IMR-90 (cell line): Measurements from ENCODE around the gene OPCML. TPM values are rescaled to one million over a fixed set of nuclear protein-coding genes. Genes with fewer than 3 reads are reported as not detected.

ENCODE experiments used
- ATAC-seq: fragments of 200-7000 bp; cut with Tn5 transposase; 2 replicates; pipeline ENCODE4 v1.9.1; 2020; ENCODE audit warnings: low read depth, mild to moderate bottlenecking, moderate library complexity
- BruUV-seq: library from RNA; stranded (reverse); fragments of 400-500 nt; replicated peaks from 2 replicates; lab custom pipeline; 2021; lab: Mats Ljungman, UMichigan
- CTCF ChIA-PET: fragments of 300-600 bp; formaldehyde crosslinking; extraction: SDS; loops from one replicate; lab custom pipeline; 2021; ENCODE audit warnings: antibody characterized with exemption; lab: Yijun Ruan, JAX
- POLR2A ChIA-PET: fragments of 300-600 bp; sonication (Branson Sonifier 250); formaldehyde crosslinking; loops from one replicate; lab custom pipeline; 2022; ENCODE audit warnings: antibody characterized with exemption; ENCODE audit not compliant: unreplicated experiment; lab: Charles Lee
- DNase-seq: peaks from one replicate; pipeline ENCODE4 v3.0.0; 2013
- H2AFZ ChIP-seq: replicated peaks from 2 replicates; pipeline ENCODE3; 2013; ENCODE audit warnings: low read length, mild to moderate bottlenecking; ENCODE audit not compliant: poor library complexity
- H2AK5ac ChIP-seq: 2 replicates; pipeline ENCODE4 v1.6.1; 2013; ENCODE audit warnings: low read depth, low read length, inconsistent platforms
- H2AK9ac ChIP-seq: replicated peaks from 2 replicates; pipeline ENCODE3; 2013; ENCODE audit warnings: mild to moderate bottlenecking, low read depth, low read length, moderate library complexity; ENCODE audit not compliant: poor library complexity
- H2BK120ac ChIP-seq: 2 replicates; pipeline ENCODE4 v1.6.1; 2013; ENCODE audit warnings: low read depth, low read length, inconsistent platforms
- H2BK15ac ChIP-seq: 3 replicates; pipeline ENCODE4 v1.6.1; 2013; ENCODE audit warnings: low read depth, low read length, inconsistent platforms
- H2BK20ac ChIP-seq: 2 replicates; pipeline ENCODE4 v1.6.1; 2013; ENCODE audit warnings: low read depth, mild to moderate bottlenecking, inconsistent platforms, low read length, moderate library complexity
- H2BK5ac ChIP-seq: 2 replicates; pipeline ENCODE4 v1.6.1; 2013; ENCODE audit warnings: mild to moderate bottlenecking, low read depth, low read length, inconsistent platforms; ENCODE audit not compliant: poor library complexity, severe bottlenecking
- H3K14ac ChIP-seq: replicated peaks from 2 replicates; pipeline ENCODE4 v1.6.1; 2013; ENCODE audit warnings: low read depth, low read length, inconsistent platforms
- H3K18ac ChIP-seq: 2 replicates; pipeline ENCODE4 v1.6.1; 2013; ENCODE audit warnings: low read depth, low read length, control low read depth
- H3K23ac ChIP-seq: 2 replicates; pipeline ENCODE4 v1.6.1; 2013; ENCODE audit warnings: low read depth, low read length, inconsistent platforms
- H3K27ac ChIP-seq: 2 replicates; pipeline ENCODE4 v1.5.1; 2013; ENCODE audit warnings: mild to moderate bottlenecking, control low read depth, low read length; ENCODE audit not compliant: insufficient read depth
- H3K27me3 ChIP-seq: 2 replicates; pipeline ENCODE4 v1.6.1; 2013; ENCODE audit warnings: low read length; ENCODE audit not compliant: control insufficient read depth, insufficient read depth
- H3K36me3 ChIP-seq: 2 replicates; pipeline ENCODE4 v1.6.1; 2013; ENCODE audit warnings: low read length, mixed read lengths; ENCODE audit not compliant: control insufficient read depth, insufficient read depth
- H3K4ac ChIP-seq: 2 replicates; pipeline ENCODE4 v1.6.1; 2013; ENCODE audit warnings: low read depth, low read length, inconsistent platforms
- H3K4me1 ChIP-seq: 2 replicates; pipeline ENCODE4 v1.6.1; 2013; ENCODE audit warnings: low read length, mixed read lengths; ENCODE audit not compliant: control insufficient read depth, insufficient read depth
- H3K4me2 ChIP-seq: 2 replicates; pipeline ENCODE4 v1.6.1; 2013; ENCODE audit warnings: low read depth, mild to moderate bottlenecking, control low read depth, low read length, moderate library complexity
- H3K4me3 ChIP-seq: 2 replicates; pipeline ENCODE4 v1.5.1; 2013; ENCODE audit warnings: low read depth, mild to moderate bottlenecking, control low read depth, low read length, moderate library complexity; ENCODE audit not compliant: insufficient read depth
- H3K56ac ChIP-seq: 2 replicates; pipeline ENCODE4 v1.6.1; 2013; ENCODE audit warnings: low read length, inconsistent platforms; ENCODE audit not compliant: insufficient read depth; ENCODE audit errors: extremely low read depth
- H3K79me1 ChIP-seq, 2 experiments: 2 replicates each; pipeline ENCODE4 v1.6.1; 2013; ENCODE audit warnings: low read length in 2 of 2, inconsistent platforms in 1 of 2, low read depth in 1 of 2
- H3K9ac ChIP-seq: 2 replicates; pipeline ENCODE4 v1.6.1; 2013; ENCODE audit warnings: low read depth, low read length, control low read depth
- H3K9me1 ChIP-seq: 2 replicates; pipeline ENCODE4 v1.6.1; 2013; ENCODE audit warnings: low read length, inconsistent platforms; ENCODE audit not compliant: insufficient read depth
- H3K9me3 ChIP-seq: 2 replicates; pipeline ENCODE4 v1.6.1; 2013; ENCODE audit warnings: low read length; ENCODE audit not compliant: control insufficient read depth, insufficient read depth
- H4K20me1 ChIP-seq: 2 replicates; pipeline ENCODE4 v1.6.1; 2013; ENCODE audit warnings: low read length, inconsistent platforms; ENCODE audit not compliant: insufficient read depth
- H4K5ac ChIP-seq: 2 replicates; pipeline ENCODE4 v1.6.1; 2013; ENCODE audit warnings: mild to moderate bottlenecking, low read depth, low read length, control low read depth
- H4K8ac ChIP-seq, 2 experiments: 2 replicates each; pipeline ENCODE4 v1.6.1; 2013; ENCODE audit warnings: low read depth in 2 of 2, low read length in 2 of 2, control low read depth in 1 of 2, inconsistent platforms in 1 of 2
- H4K91ac ChIP-seq: 2 replicates; pipeline ENCODE4 v1.6.1; 2013; ENCODE audit warnings: low read depth, low read length, inconsistent platforms; ENCODE audit not compliant: insufficient read depth
- RFX5 ChIP-seq: IDR thresholded peaks from 2 replicates; pipeline ENCODE4 v1.8.0; 2012; ENCODE audit warnings: low read depth, mild to moderate bottlenecking, low read length, moderate library complexity
- WGBS, 2 experiments: methylation state at CpG; one replicate each; pipeline versions ENCODE4 v1.1.5 to v1.1.7; 2013; ENCODE audit warnings: missing lambda C conversion rate in 2 of 2; ENCODE audit not compliant: insufficient read length in 1 of 2; ENCODE audit errors: extremely low coverage in 2 of 2; 5-methylcytosine and 5-hydroxymethylcytosine counted together
- dilution Hi-C: fragments of 300-500 bp; cut with HindIII; formaldehyde crosslinking; loops from one replicate; pipeline ENCODE4 v1.14.3; 2018; ENCODE audit warnings: low sequenced_read_pairs; ENCODE audit not compliant: unreplicated experiment
- in situ Hi-C: fragments of 300-500 bp; cut with MboI; formaldehyde crosslinking; loops from 3 replicates; pipeline ENCODE4 v1.14.3; 2019; ENCODE audit warnings: low sequenced_read_pairs, inconsistent platforms, mixed read lengths
- intact Hi-C: fragments of 100-400 bp; cut with micrococcal nuclease; formaldehyde crosslinking; loops from 2 replicates; pipeline ENCODE4 v1.10.0; 2022
- polyA plus RNA-seq, 3 experiments: library from polyadenylated mRNA; depleted of rRNA; stranded (reverse); fragments of >200 nt; gene quantifications; 2 replicates each; pipeline ENCODE4 v1.2.3, GENCODE V29; 2012; ENCODE audit warnings: low replicate concordance in 1 of 3
- total RNA-seq: library from RNA; depleted of rRNA; stranded (reverse); fragments of >200 nt; gene quantifications from 2 replicates; pipeline ENCODE4 v1.2.3, GENCODE V29; 2012

The OPCML gene
- total and polyA plus RNA-seq, 2 of the 4 experiments (the other 2 are of a cell fraction): under 0.01 to 2.6 TPM

DNA sequence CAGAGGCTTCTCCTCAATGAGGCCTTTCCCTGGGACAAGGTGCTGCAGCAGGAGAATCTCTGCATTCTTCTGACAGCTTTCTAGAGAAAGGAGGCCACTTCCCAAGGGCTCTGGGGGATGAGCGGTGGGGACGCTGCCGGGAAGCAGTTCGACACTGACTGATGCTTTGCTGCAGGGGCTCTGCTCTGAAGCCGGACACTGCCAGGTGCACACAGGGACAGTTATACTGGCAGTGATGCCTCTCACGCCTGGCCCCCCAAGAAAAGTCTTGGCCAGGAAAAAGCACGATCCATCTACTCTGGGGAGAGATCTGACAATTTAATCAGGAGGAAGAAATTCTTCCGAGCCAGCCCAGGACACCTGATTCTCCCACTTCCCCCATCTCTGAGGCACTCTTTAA lies 456.9 kb downstream of the OPCML start:
- Histone ChIP-seq H3K14ac (no peak overlapping the region), H3K36me3 (no peaks in the 10 kb centered on the region), H3K18ac (no peak overlapping the region), H2AK5ac (no peak overlapping the region), H3K27ac (no peak overlapping the region), H3K4ac (no peak overlapping the region), H3K9ac (no peak overlapping the region), H2BK5ac (no peak overlapping the region), H4K20me1 (no peaks in the 10 kb centered on the region), H2BK120ac (no peak overlapping the region), H2BK20ac (no peak overlapping the region), H3K9me3 (no peaks in the 10 kb centered on the region), H4K91ac (no peak overlapping the region), H2BK15ac (no peak overlapping the region), H3K4me3 (no peak overlapping the region), H4K5ac (no peak overlapping the region), H3K4me1 (no peaks in the 10 kb centered on the region), H2AFZ (no peak overlapping the region), H3K4me2 (no peak overlapping the region), H3K79me1 (no peaks in the 10 kb centered on the region), H3K9me1 (no peaks in the 10 kb centered on the region), H3K27me3 (no peaks in the 10 kb centered on the region), H2AK9ac (no peak overlapping the region), H3K56ac (no peak overlapping the region), H3K23ac (no peak overlapping the region), H4K8ac (no peak overlapping the region)
- TF ChIP-seq RFX5: no peak
- in situ Hi-C loops (no loop called here), dilution Hi-C loops (no loop called here), intact Hi-C loops (no loop called here)
- ATAC-seq: no peak
- ChIA-PET POLR2A (no interaction called here), CTCF (no interaction called here)
- no TSS peak for BruUV-seq
- WGBS, 2 experiments: 0% methylated on average over 2 of the region's 8 CpGs; no CpG with 5 or more reads in 1 of the 2 experiments
- no peak for DNase-seq
